SH-SY5Y (cell line): ENCODE results near the gene GBGT1.

Experiments used
- GATA2 ChIP-seq: IDR thresholded peaks from 2 replicates; pipeline ENCODE4 v1.6.1; 2011; ENCODE audit warnings: mild to moderate bottlenecking, low read depth, low read length
- GATA3 ChIP-seq: IDR thresholded peaks from 2 replicates; pipeline ENCODE4 v1.6.1; 2011; ENCODE audit warnings: low read depth, mild to moderate bottlenecking, low read length, moderate library complexity

GBGT1 gene

DNA sequence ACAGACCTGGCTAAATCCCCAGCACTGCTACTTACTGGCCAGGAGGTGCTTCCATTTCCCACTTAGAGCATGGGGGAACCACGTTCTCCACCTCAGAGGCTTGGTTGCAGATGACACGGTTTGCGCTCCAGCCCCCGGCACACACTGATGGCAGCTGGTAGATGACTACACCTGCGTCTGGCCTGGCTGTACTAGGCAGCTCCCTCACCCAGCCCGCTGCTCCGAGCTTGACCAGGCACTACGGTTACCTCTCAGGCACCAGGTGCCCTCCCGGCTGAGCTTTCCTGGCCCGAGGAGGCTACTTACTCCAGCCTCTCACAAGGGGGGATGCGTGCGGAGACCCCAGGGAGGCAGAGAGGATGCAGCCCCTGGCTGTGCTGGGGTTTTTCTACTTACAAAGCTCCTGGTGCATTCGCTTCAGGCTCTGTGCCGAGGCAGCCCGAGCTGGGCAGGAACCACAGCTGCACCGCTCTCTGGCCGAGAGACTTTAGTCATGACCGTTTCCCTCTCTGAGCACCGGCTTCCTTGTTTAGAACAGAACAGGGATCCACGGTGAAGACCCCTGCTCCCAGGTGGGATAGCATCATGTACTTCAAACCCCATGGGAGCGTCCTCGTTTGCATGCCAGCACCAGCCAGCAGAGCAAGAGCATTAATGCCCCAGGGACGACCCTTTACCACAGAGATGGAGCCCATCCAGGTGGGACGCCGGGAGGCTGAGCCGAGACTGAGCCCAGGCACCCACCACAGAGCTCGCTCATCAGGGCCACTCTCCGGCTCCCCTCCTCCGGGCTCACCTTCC lies 7.6 kb upstream of the GBGT1 start:
- no peak for TF ChIP-seq GATA2
- no peak for TF ChIP-seq GATA3

DNA sequence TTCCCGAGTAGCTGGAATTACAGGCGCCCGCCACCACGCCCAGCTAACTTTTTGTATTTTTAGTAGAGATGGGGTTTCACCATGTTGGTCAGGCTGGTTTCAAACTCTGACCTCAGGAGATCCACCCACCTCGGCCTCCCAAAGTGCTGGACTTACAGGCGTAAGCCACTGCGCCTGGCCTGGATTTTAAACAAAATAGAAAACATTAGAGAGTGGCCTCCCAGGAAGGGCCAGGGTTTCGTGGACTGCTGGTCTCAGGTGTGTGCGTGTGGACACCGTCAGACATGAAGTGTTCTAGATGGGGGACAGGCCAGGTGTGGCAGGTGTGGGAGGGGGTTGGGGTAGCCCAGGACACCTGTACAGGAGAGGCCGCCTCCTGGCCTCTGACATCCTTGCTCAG lies 7.0 kb upstream of the GBGT1 start:
- TF ChIP-seq GATA2 (no peak), GATA3 (no peak)

DNA sequence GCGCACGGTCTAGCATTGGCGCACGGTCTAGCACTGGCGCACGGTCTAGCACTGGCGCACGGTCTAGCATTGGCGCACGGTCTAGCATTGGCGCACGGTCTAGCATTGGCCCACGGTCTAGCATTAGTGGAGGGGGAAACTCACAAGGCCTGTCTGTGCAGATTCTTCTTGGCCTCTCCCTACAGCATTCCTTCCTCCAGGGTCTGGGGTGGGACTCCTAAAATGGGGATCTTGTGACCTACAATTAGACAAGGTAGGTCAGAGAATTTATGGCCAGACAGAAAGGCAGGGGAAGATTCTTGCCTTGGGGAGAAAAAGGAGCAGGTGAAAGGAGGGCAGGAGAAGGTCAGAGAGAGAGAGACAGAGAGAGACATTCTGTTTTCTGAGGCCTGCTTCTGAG lies 5.4 kb upstream of the GBGT1 start:
- TF ChIP-seq GATA2 (no peak), GATA3 (no peak)

DNA sequence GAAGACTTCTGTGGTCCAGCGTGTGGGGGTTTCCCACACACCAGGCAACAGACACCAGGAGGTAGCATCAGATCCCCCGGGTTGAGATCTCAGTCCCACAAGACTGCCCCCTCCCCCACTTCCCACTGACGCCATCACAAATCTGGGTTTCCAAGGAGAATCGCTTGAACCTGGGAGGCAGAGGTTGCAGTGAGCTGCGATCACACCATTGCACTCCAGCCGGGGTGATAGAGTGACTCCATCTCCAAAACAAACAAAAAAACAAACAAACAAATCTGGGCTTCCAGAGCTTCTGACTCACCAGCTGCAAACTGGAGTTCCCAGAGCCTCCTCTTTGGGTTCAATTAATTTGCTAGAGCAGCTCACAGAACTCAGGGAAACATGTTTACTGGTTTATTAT lies 4.7 kb upstream of the GBGT1 start:
- TF ChIP-seq GATA3: no peak
- TF ChIP-seq GATA2: no peak

DNA sequence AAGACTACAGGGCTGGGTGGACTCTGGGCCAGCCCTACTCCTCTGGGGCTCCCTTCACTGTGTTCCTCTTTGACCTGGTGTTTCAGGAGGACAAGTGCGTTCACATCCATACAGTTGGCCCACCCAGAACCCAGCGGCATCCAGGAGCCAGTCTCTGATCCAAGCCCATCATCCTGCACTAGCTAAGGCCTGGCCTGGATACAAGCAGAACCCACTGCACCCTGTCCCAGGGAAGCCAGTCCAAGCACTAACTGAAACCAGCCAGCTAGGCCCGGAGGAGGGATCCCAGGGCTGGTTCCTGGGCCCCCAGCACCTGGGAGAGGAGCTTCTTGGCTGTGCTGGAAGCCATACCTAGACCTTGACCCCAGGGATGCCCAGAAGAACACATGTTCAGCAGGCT lies 4.1 kb upstream of the GBGT1 start:
- no peak for TF ChIP-seq GATA3
- no peak for TF ChIP-seq GATA2

DNA sequence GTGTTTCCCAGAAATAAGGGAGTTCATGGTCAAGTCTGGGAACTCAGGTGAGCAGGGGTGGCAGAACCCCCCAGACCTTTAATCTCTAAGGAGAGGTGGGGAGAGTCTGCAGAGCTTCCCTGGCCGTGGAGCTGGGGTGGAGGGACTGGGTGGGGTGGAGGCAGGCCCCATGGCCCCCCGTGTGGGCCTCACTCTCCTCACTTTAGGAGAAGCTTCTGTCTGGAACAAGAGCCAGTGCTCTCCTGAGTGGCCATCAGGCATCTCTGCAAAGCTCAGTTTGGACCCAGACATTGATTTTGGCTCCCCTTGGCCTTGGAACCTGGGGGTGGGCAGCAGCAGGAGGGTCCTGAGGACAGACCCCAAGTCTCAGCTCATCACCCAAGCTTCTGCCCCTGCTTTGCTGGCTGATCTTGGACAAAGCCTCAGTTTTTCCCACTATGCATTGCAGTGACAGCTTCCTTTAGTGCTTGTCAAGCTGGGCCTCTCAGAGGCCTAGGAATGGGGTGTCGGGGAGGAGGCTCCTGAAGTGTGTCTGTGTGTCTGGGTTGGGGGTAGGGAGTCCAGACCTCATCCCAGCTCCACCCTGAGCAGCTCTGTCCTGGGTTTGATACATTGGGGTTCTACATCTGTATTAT lies 3.5 kb upstream of the GBGT1 start:
- TF ChIP-seq GATA3 (no peak), GATA2 (no peak)

DNA sequence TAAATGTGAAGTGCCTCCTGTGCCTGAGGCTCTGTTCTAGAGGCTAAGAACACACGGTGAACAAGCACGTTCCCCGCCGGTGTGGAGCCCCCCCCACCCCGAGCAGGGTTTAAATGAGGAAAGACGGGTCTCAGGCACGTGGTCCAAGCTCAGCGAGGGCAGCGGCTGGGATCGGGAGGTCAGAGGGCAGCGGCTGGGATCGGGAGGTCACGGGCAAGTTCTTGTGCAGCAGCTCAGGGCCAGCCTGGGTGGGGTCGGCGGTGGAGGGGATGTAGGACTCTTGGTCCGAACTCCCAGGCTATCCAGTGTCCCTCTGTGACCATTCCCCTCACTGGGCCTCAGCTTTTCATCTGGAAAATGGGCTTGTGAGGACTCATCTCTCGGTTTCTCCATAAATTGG lies 2.7 kb upstream of the GBGT1 start:
- no peak for TF ChIP-seq GATA2
- no peak for TF ChIP-seq GATA3

DNA sequence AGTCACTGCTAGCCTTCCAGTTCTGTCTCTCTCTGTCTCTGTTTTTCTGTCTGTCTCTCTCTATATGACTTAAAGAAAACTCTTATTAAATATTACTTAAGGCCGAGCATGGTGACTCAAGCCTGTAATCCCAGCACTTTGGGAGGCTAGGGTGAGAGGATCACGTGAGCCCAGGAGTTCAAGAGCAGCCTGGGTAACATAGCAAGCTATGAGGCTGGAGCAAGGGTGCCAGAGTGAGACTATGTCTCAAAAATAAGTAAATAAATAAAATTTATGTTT lies 1.7 kb upstream of the GBGT1 start:
- TF ChIP-seq GATA3: no peak

DNA sequence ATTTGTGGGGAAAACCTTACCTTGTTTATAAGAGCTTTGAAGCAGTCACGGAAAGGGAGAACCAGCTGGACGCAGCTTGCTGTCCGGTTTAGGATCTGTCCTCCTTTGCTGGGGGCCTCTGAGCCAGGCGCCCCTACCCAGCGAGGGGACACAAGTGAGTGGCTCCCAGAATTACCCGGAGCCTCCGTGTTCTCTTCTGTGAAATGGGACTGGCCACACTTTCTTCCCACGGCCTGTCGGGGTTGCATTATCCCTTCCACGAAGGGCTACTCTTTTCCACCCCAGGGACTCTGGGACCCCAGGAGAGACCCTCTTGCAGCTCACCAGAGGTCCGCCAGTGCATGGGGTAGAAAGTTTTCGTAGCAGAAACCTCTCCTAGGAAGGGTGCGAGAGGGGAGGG lies 477 bp upstream of the GBGT1 start:
- no peak for TF ChIP-seq GATA2
- TF ChIP-seq GATA3: no peak

DNA sequence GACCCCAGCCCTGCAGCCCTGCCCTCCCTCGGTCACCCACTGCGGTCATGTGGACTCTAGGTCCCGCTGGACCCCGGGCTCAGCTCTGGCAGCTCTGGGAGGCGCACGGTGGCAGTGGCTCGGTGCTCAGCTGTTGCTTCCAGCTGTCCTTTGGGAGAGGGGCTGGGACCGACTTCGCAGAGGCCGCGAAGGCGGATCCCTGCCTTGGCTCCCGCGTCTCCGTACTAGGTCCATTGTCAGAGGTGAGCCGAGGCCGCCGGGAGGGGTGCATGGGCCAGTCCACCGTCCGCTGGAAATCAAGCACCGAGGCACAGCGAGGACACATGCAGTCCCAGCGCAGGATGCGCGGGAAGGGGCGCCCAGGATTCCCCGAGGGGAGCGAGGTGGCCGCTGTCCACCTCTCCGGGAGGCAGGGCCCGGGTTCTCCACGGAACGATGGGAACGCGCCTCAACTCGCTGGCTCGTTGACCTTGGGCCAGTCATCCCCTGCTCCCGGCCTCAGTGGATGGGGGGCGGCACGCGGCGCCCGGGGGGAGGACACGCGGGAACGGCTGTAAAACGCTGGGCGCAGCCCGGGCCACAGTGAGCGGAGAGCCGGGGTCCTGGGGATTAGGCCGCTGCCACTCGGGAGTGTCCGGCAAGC lies 732 bp downstream of the GBGT1 start:
- TF ChIP-seq GATA2: no peak
- no peak for TF ChIP-seq GATA3

DNA sequence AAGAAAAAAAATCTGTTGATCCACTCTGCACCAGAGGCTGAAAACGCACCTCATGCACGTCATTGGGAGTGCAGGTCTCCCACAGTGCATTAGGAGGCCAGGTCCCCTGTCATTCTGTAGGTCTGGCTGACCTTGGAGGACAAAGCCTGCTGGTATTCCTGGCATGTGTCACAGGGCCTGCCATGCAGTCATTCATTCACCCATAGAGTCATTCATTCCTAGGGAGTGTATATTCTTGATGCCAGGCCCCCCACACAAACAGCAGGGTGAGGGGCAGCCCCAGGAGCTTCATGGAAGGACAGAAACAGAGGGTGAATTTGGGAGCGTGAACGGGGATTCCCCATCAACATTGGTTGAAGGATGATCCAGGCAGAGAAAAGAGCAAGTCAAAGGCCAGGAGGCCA lies 2.2 kb downstream of the GBGT1 start:
- TF ChIP-seq GATA3: no peak
- no peak for TF ChIP-seq GATA2

DNA sequence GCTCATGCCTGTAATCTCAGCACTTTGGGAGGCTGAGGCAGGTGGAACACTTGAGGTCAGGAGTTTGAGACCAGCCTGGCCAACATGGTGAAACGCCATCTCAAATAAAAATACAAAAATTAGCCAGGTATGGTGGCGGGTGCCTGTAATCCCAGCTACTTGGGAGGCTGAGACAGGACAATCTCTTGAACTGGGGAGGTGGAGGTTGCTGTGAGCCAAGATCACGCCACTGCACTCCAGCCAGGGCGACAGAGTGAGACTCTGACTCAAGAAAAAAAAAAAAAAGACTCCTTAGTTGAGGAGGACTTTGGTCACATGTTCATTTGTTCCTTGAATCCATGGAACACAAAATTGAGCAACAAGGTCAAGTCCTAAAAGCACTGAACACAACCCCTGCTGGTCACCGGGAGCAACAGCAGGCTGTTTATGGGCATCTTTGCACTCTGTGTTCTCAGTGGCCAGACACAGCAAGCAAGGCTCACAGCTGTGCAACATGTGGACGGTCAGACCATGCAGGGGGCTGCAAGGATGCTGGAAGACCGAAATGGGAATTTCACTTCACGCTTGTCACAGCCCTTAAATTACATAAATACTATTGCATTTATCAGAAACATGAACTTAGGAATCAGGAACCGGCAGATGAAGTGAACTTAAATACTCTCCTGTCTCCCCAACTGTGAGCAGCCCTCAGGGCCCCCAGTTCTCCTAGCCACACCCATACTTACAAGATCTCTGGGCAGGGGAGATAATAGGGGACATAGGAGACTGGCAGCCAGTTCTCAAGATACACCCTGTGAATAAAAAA lies 2.8 kb downstream of the GBGT1 start:
- TF ChIP-seq GATA3: no peak
- TF ChIP-seq GATA2: no peak

DNA sequence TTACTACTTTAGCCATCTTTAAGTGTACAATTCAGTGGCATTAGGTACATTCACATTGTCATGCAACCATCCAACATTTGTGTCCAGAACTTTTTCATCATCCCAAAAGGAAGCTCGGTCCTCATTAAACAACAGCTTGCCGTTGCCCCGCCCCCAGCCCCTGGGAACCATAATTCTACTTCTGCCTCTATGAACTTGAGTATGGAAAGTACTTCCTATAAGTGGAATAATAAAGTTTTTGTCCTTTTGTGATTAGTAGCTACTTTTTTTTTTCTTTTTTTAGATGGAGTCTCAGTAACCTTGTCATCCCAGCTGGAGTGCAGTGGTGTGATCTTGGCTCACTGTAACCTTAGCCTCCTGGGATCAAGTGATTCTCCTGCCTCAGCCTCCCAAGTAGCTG lies 5.0 kb downstream of the GBGT1 start:
- TF ChIP-seq GATA2 (no peak), GATA3 (no peak)

DNA sequence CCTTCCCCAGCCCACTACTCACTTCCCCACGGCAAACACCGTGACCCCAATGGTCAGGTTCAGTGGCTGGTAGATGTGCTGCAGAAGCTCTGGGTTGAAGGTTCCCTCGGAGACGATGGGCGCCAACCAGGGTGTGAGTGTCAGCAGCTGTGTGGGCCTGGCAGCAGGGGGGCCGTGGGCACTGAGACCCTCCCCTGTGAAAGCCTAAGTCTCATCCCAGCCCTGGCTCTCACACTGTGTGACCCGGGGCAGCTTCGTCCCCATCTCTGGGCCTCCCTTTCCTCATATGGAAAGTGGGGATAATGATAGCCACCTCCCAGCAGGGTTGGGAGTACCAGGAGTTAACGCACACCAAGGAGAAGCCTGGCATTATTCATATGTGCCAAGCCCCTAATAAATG lies 8.6 kb downstream of the GBGT1 start:
- TF ChIP-seq GATA3 (no peak), GATA2 (no peak)
